ENCODE results near the gene RBBP7. TPM values are rescaled to one million over a fixed set of nuclear protein-coding genes. Genes with fewer than 3 reads are reported as not detected.

The RBBP7 gene
- total and polyA plus RNA-seq, 2 donors (not counting 3 experiments of a cell fraction or from before 2014, with no cell fraction given), result 81.5 to 130 TPM

GRCh38 chrX:16883487-16883804, 13.3 kb upstream of the RBBP7 start:
- no peak for DNase-seq (ENCODE audit: low read depth, low spot score)
- intact Hi-C loops (cut with micrococcal nuclease) (loop anchor here (1.0 to 2.0 kb wide), 5 partner anchors 13 to 199 kb away; partner anchors contain the start of genes RBBP7 and REPS2), dilution Hi-C loops (cut with MboI; ENCODE audit: extremely low pct_ligation_motif_present, low sequenced_read_pairs) (no loop called here)
- no peaks in the 10 kb centered on the region for H3K27me3 ChIP-seq (ENCODE audit: control insufficient read depth in 2 of 2, insufficient read depth in 2 of 2, low read length in 2 of 2)
- no peak for FAIRE-seq
- H3K4me3 ChIP-seq (replicated peaks in 1 of 3; ENCODE audit: insufficient read depth in 1 of 3, low read depth in 1 of 3, low read length in 3 of 3), result no peak overlapping the region
- no peak overlapping the region for H3K9ac ChIP-seq (replicated peaks; ENCODE audit: extremely low read depth, insufficient read depth, low read length)
- TF ChIP-seq EZH2 (IDR thresholded peaks at IDR 0.05; ENCODE audit: borderline replicate concordance, low read depth, low read length, severe bottlenecking), result no peak
- TF ChIP-seq CTCF (IDR thresholded peaks at IDR 0.05; ENCODE audit: extremely low read depth in 1 of 2, insufficient read depth in 1 of 2, low read depth in 1 of 2, low read length in 2 of 2), result no peak
- TF ChIP-seq MYC (IDR thresholded peaks at IDR 0.05; ENCODE audit: low read depth, low read length), result no peak
- no peak for TF ChIP-seq MAX (IDR thresholded peaks at IDR 0.05; ENCODE audit: insufficient read depth, insufficient read length)
- no peak for TF ChIP-seq POLR2A (IDR thresholded peaks at IDR 0.05; ENCODE audit: low read depth, low read length)
- no peak for TF ChIP-seq GATA2 (IDR thresholded peaks at IDR 0.05; ENCODE audit: insufficient read depth, insufficient read length, low read depth, low read length)
- no peak for TF ChIP-seq POLR2AphosphoS5 (IDR thresholded peaks at IDR 0.05; ENCODE audit: insufficient read depth, low read depth, low read length)
- no peak for TF ChIP-seq JUN (IDR thresholded peaks at IDR 0.05; ENCODE audit: borderline replicate concordance, insufficient read depth, insufficient read length, low read depth)
- TF ChIP-seq FOS (IDR thresholded peaks at IDR 0.05; ENCODE audit: borderline replicate concordance, insufficient read depth, low read length), result no peak
- ChIA-PET POLR2A (no interaction called here), CTCF (interaction anchor here (0.7 to 9.0 kb wide), 32 partner anchors 9 to 359 kb away, joined by 3 to 280 read pairs (median 4); partner anchors contain the start of genes RBBP7 and REPS2)
- H3K9me1 ChIP-seq (replicated peaks; ENCODE audit: control insufficient read depth, extremely low read depth, insufficient read depth, low read length), result no peaks in the 10 kb centered on the region
- H3K79me2 ChIP-seq (ENCODE audit: control insufficient read depth, insufficient read depth, low read length), result no peaks in the 10 kb centered on the region
- no peak overlapping the region for H2AFZ ChIP-seq (ENCODE audit: low read depth, low read length)
- no peaks in the 10 kb centered on the region for H3K9me3 ChIP-seq (replicated peaks; ENCODE audit: control insufficient read depth, insufficient read depth, low read length)
- peak overlapping the region; percentile 97 for H3K4me2 ChIP-seq (ENCODE audit: insufficient read depth, low read length)
- H3K36me3 ChIP-seq (ENCODE audit: control insufficient read depth in 2 of 2, extremely low read depth in 1 of 2, insufficient read depth in 2 of 2, low read length in 2 of 2), result no peaks in the 10 kb centered on the region
- BruUV-seq (replicated peaks), result no TSS peak
- H4K20me1 ChIP-seq (replicated peaks; ENCODE audit: control insufficient read depth, extremely low read depth, insufficient read depth, low read length), result no peaks in the 10 kb centered on the region
- no peak overlapping the region for H3K27ac ChIP-seq (ENCODE audit: insufficient read depth, low read depth, low read length)
- peaks cover 11% of the 10 kb centered on the region for H3K4me1 ChIP-seq (ENCODE audit: control insufficient read depth, extremely low read depth, insufficient read depth, low read length)

Measured in endothelial cell of umbilical vein (primary cell).